Muscle of leg (tissue), 11 donors: ENCODE results near the gene PRKN. TPM values are rescaled to one million over a fixed set of nuclear protein-coding genes. Genes with fewer than 3 reads are reported as not detected.

Source experiments
- DNase-seq: peaks from one replicate; pipeline ENCODE4 v3.0.0; 2013
- H3K27ac ChIP-seq: one replicate; pipeline ENCODE4 v1.5.1; 2013; ENCODE audit warnings: mild to moderate bottlenecking, low read length, control low read depth
- H3K27me3 ChIP-seq: one replicate; pipeline ENCODE4 v1.6.1; 2013; ENCODE audit warnings: low read length; ENCODE audit not compliant: control insufficient read depth, insufficient read depth
- H3K36me3 ChIP-seq: one replicate; pipeline ENCODE4 v1.6.1; 2013; ENCODE audit warnings: low read length; ENCODE audit not compliant: control insufficient read depth, insufficient read depth
- H3K4me1 ChIP-seq: one replicate; pipeline ENCODE4 v1.6.1; 2013; ENCODE audit warnings: low read length; ENCODE audit not compliant: control insufficient read depth, insufficient read depth
- H3K4me3 ChIP-seq: one replicate; pipeline ENCODE4 v1.5.1; 2013; ENCODE audit warnings: low read length, control low read depth
- H3K9me3 ChIP-seq: replicated peaks from 2 replicates; pipeline ENCODE4 v1.6.1; 2013; ENCODE audit warnings: low read depth, low read length; ENCODE audit not compliant: control insufficient read depth
- WGBS: methylation state at CpG from one replicate; pipeline ENCODE4 v1.1.5; 2013; ENCODE audit warnings: missing lambda C conversion rate; ENCODE audit not compliant: insufficient coverage; 5-methylcytosine and 5-hydroxymethylcytosine counted together
- polyA plus RNA-seq, 8 donors: library from polyadenylated mRNA; unstranded; fragments of 120-200 nt; gene quantifications; one replicate each; pipeline versions ENCODE4 v1.2.1 to v1.2.3, GENCODE V29; 2013; ENCODE audit warnings: inconsistent platforms in 1 of 8, low replicate concordance in 1 of 8; ENCODE audit not compliant: insufficient read length in 8 of 8, insufficient read depth in 1 of 8
- total RNA-seq: library from RNA; stranded (reverse); fragments of 120-200 nt; gene quantifications from one replicate; pipeline ENCODE4 v1.2.4, GENCODE V29; 2013

The PRKN gene
- total and polyA plus RNA-seq, 9 donors: 2.5 to 4.7 (median 3.9) TPM

GRCh38 chr6:162712694-162713093, 14.9 kb downstream of the PRKN start:
- WGBS: no CpG with 5 or more reads among the region's 2 CpGs
- Histone ChIP-seq H3K36me3 (no peaks in the 10 kb centered on the region), H3K27ac (no peak overlapping the region), H3K4me3 (no peak overlapping the region), H3K9me3 (peaks cover 2% of the 10 kb centered on the region), H3K4me1 (no peaks in the 10 kb centered on the region), H3K27me3 (no peaks in the 10 kb centered on the region)
- no peak for DNase-seq

- peaks cover 1% of the 10 kb centered on the region for H3K4me1 ChIP-seq
- H3K36me3 ChIP-seq: no peaks in the 10 kb centered on the region
- no peak for DNase-seq
- WGBS: 94% methylated on average over 3 of the region's 4 CpGs
- no peak overlapping the region for H3K27ac ChIP-seq
- H3K9me3 ChIP-seq: no peaks in the 10 kb centered on the region
- H3K4me3 ChIP-seq: no peak overlapping the region
- H3K27me3 ChIP-seq: no peaks in the 10 kb centered on the region
Measured at GRCh38 chr6:162711376-162711775, 16.2 kb downstream of the PRKN start.

GRCh38 chr6:162710936-162711335, 16.6 kb downstream of the PRKN start:
- peaks cover 3% of the 10 kb centered on the region for H3K4me1 ChIP-seq
- DNase-seq: no peak
- H3K4me3 ChIP-seq: no peak overlapping the region
- H3K27me3 ChIP-seq: no peaks in the 10 kb centered on the region
- 100% methylated on average over 2 of the region's 2 CpGs for WGBS
- no peaks in the 10 kb centered on the region for H3K36me3 ChIP-seq
- no peaks in the 10 kb centered on the region for H3K9me3 ChIP-seq
- H3K27ac ChIP-seq: no peak overlapping the region

- Histone ChIP-seq H3K9me3 (no peaks in the 10 kb centered on the region), H3K27me3 (no peaks in the 10 kb centered on the region), H3K4me1 (peaks cover 7% of the 10 kb centered on the region), H3K27ac (peak overlapping the region; percentile 32), H3K36me3 (no peaks in the 10 kb centered on the region), H3K4me3 (no peak overlapping the region)
- WGBS: no CpG with 5 or more reads among the region's 1 CpG
- DNase-seq: peak; percentile 14
Measured at GRCh38 chr6:162710419-162710818, 17.1 kb downstream of the PRKN start.

- WGBS: 80% methylated on average over 1 of the region's 4 CpGs
Measured at GRCh38 chr6:162709431-162709830, 18.1 kb downstream of the PRKN start.

DNA sequence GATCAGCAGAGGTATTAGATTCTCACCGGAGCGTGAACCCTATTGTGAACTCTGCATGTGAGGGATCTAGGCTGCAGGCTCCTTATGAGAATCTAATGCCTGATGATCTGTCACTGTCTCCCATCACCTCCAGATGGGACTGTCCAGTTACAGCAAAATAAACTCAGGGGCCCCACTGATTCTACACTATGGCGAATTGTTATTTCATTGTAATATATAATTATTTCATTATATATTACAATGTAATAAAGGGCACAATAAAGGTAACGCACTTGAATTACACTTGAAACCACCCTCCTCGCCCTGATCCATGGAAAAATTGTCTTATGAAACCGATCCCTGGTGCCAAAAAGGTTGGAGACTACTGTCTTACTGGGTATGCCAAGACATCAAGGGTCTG, 18.6 kb downstream of the PRKN start:
- WGBS: no CpG with 5 or more reads among the region's 6 CpGs
- H3K4me1 ChIP-seq: peaks cover 7% of the 10 kb centered on the region
- DNase-seq: no peak

More at GRCh38 chr6:162709431-162709830, 18.1 kb downstream of the PRKN start:
- Histone ChIP-seq H3K4me3 (no peak overlapping the region), H3K9me3 (no peaks in the 10 kb centered on the region), H3K27ac (no peak overlapping the region), H3K36me3 (no peaks in the 10 kb centered on the region), H3K27me3 (no peaks in the 10 kb centered on the region), H3K4me1 (peaks cover 7% of the 10 kb centered on the region)
- no peak for DNase-seq

DNA sequence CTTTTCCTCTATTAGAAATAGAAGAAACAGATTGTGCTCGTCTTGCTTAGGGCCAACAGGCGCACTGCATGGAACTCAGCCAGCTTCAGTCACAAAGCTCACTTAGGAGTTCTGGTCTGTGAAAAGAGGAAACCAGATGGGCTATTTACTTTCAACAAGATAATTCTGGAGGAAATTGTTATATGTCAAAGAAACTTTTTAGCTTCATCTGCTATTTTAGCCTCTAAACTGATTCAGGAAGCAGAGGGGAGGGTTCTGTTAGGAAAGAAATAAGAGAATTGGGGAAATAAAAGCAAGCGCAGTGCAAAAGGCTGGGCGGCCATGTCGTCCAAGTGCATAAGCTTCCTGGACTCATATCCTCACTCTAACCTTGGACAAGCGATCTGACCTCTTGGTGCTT, 21.3 kb downstream of the PRKN start:
- Histone ChIP-seq H3K36me3 (no peaks in the 10 kb centered on the region), H3K4me1 (peaks cover 7% of the 10 kb centered on the region), H3K27me3 (no peaks in the 10 kb centered on the region), H3K27ac (peak overlapping the region; percentile 88), H3K9me3 (no peaks in the 10 kb centered on the region), H3K4me3 (peak overlapping the region; percentile 11)
- DNase-seq: peak; percentile 97
- 12% methylated on average over 3 of the region's 6 CpGs for WGBS

More for the DNA sequence above, 18.6 kb downstream of the PRKN start:
- no peak overlapping the region for H3K4me3 ChIP-seq
- no peaks in the 10 kb centered on the region for H3K36me3 ChIP-seq
- no peak overlapping the region for H3K27ac ChIP-seq
- H3K9me3 ChIP-seq: no peaks in the 10 kb centered on the region
- no peaks in the 10 kb centered on the region for H3K27me3 ChIP-seq

GRCh38 chr6:162705736-162706135, 21.8 kb downstream of the PRKN start:
- H3K27me3 ChIP-seq: no peaks in the 10 kb centered on the region
- H3K9me3 ChIP-seq: no peaks in the 10 kb centered on the region
- H3K4me3 ChIP-seq: no peak overlapping the region
- no peak overlapping the region for H3K27ac ChIP-seq
- peaks cover 7% of the 10 kb centered on the region for H3K4me1 ChIP-seq
- no CpG with 5 or more reads among the region's 4 CpGs for WGBS
- no peaks in the 10 kb centered on the region for H3K36me3 ChIP-seq
- DNase-seq: no peak

DNA sequence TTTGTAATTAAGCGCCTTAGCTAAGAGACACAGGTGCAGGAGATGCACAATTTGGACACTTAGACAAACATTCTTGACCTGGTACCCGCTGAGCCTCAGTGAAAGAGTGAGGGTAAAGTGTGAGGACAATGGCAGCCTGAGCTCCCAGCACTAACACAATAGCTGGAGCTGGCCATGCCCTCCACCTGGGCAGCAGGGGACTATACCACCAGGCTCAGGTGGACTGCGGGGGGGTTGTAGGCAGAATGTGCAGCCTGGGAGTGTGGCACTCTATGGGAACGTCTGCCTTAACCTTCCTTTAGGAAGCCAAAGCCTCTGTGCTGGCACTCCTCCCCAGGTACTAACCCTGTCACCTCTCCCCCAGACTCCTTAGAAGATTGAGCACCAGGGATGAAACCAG, 23.6 kb downstream of the PRKN start:
- DNase-seq: no peak
- Histone ChIP-seq H3K27me3 (no peaks in the 10 kb centered on the region), H3K27ac (no peak overlapping the region), H3K36me3 (no peaks in the 10 kb centered on the region), H3K9me3 (no peaks in the 10 kb centered on the region), H3K4me1 (peaks cover 7% of the 10 kb centered on the region), H3K4me3 (no peak overlapping the region)
- whole genome bisulfite sequencing: 100% methylated on average over 1 of the region's 4 CpGs

DNA sequence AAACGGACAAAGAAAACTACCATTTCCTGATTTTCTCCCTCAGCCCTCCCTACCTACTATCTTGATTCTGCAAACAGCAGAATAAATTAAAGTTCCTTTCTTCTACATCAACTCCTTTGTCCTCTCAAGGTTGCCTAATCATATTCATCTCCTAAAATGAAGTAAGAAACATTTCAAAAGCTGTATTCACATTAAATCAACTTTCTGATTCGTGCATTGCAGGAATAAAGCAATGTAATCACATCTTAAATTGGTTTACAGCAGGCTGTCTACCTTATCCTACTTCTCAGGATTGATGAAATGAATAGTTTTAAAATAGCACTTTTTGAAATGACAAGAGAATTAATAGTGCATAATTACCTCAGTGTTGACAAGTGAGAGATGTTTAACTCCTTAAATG, 25.1 kb downstream of the PRKN start:
- Histone ChIP-seq H3K9me3 (no peaks in the 10 kb centered on the region), H3K27me3 (no peaks in the 10 kb centered on the region), H3K27ac (no peak overlapping the region), H3K4me1 (peaks cover 7% of the 10 kb centered on the region), H3K36me3 (no peaks in the 10 kb centered on the region), H3K4me3 (no peak overlapping the region)
- no peak for DNase-seq
- WGBS: 83% methylated on average over 1 of the region's 2 CpGs

- no peaks in the 10 kb centered on the region for H3K9me3 ChIP-seq
- no peaks in the 10 kb centered on the region for H3K36me3 ChIP-seq
- no peaks in the 10 kb centered on the region for H3K27me3 ChIP-seq
- peaks cover 7% of the 10 kb centered on the region for H3K4me1 ChIP-seq
- no peak overlapping the region for H3K27ac ChIP-seq
- WGBS: no CpG with 5 or more reads among the region's 1 CpG
- no peak overlapping the region for H3K4me3 ChIP-seq
- no peak for DNase-seq
Measured at GRCh38 chr6:162701551-162701950, 26.0 kb downstream of the PRKN start.
